ENCODE measurements around the gene CTDSPL.
"Not testable (repeated sequence)": the region's sequence is repeated elsewhere in the genome, so short reads cannot be mapped to it uniquely, and the experiment has no call there.

CTDSPL gene

DNA sequence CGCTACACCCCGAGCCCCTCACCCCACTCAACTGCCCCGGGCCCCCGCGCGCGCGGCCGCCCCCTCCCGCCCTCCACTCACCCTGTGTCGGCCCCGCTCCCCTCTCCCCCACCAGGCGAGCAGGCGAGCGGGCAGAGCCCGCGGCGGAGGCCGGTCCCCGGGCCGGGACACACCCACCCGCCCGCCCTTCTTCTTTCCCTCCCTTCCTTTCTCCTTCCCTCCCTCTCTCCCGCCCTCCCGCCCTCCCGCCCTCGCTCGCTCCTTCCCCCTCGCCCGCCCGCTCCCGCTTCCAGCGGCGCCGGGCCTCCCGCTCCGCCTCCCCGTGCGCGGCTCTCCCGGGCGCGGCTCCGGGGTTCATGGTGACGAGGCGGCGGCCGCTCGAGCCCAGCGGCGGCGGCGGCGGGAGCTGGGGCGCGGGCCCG is at the start of gene CTDSPL:
CTDSPL (plus strand) TSS at position 261 of the 422 bp plus-strand sequence. CDS start 320 bp downstream, outside the sequence.
- DNase-seq, result peak in 1 of 2 donors; percentile 36

DNA sequence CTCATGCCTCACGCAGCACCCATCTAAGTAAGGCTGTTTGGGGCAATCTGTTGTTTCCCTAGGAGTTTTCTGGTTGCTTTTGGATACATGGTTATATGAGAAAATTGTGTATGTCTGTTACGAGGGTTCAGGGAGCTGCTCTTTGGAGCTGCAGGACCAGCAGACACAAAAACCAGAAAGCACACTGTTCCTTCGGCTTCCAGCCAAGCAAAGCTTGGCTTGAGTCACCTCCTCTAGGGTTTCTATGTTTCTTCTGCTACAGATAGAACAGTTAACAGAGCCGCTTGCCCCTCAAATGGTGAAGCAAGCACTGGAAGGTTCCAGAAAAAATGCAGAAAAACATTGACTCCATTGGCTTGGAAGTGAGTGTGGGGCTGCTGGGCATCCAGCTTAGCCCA is 49.2 kb upstream of the CTDSPL start:
- DNase-seq, result no peak

- no peak for DNase-seq
These were observed 48.3 kb upstream of the CTDSPL start for GRCh38 chr3:37813403-37813802.

DNA sequence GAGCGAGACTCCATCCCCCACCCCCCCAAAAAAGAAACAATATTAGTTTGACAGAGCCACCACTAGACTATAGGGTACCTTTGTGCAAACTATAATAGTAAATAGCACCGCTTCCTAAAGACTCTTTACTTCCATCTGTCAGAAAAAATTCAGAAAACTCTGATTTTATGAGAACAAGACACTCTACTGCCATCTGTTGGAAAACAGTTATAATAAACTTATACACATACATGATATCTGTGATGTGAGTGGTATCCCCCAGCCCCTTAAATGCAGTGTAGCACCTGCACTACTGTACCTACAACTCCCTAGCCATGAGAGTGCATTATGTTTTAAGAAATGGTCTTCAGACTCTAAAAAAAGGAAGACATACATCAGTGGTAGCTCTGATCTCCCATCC is 47.1 kb upstream of the CTDSPL start:
- DNase-seq, result no peak

- not testable (repeated sequence) for DNase-seq
These were observed 46.5 kb upstream of the CTDSPL start for GRCh38 chr3:37815156-37815555.

DNA sequence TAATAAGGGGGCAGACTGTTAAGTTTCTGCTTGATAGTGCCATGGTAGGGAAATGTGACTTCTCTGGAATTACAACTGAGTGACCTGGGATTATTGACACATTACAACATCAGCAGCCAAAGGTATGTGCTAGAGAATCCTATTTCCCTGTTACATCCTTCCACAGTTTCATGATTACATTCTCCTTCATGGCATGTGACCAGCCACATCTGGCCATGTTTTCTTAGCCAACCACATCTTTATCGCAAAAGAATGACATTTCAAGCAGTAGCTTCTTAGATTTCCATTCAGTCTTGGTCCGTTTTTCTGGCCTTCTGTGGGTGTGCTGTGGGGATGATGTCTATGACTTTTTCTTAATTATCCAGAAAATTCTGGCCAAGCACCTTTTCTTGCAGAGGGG is 45.4 kb upstream of the CTDSPL start:
- DNase-seq, result no peak

DNA sequence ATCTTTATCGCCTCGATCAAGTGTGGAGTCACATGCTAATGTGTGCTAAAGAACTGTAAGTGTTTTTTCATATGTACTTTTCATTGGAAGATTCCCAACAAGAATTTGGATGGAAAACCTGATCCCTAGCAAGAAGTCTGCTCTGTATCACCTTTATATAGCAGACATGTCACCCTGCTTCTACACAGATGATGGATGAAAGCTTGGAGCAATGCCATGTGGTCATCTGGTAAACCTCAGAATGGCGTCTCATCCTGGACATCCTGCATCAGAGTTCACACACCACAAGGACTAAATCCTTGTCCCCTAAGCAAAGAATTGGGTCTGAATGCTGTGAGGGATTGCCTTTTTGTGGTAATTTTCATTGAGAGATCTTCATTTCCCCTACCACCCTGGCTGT is 42.1 kb upstream of the CTDSPL start:
- no peak for DNase-seq

- no peak for DNase-seq
These were observed 41.4 kb upstream of the CTDSPL start for GRCh38 chr3:37820286-37820685.

DNA sequence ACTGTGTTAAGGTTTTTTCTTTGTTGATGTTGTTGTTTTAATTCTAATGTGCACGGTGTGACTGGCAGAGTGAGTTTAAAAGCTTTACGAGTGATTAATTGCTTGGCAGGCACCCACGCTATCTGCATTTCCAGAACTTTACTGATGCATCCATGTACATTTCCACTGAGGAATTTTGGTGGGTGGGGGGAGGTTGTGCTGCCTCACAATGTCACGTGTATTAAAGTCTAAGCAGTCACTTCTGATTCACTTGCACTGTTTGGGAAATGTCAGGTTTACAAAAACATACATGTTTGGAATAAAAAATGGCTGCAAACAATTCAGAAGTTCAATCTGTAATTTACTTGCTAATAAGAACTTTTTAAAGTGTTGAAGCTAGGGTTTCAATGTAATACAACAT is 38.5 kb upstream of the CTDSPL start:
- no peak for DNase-seq

DNA sequence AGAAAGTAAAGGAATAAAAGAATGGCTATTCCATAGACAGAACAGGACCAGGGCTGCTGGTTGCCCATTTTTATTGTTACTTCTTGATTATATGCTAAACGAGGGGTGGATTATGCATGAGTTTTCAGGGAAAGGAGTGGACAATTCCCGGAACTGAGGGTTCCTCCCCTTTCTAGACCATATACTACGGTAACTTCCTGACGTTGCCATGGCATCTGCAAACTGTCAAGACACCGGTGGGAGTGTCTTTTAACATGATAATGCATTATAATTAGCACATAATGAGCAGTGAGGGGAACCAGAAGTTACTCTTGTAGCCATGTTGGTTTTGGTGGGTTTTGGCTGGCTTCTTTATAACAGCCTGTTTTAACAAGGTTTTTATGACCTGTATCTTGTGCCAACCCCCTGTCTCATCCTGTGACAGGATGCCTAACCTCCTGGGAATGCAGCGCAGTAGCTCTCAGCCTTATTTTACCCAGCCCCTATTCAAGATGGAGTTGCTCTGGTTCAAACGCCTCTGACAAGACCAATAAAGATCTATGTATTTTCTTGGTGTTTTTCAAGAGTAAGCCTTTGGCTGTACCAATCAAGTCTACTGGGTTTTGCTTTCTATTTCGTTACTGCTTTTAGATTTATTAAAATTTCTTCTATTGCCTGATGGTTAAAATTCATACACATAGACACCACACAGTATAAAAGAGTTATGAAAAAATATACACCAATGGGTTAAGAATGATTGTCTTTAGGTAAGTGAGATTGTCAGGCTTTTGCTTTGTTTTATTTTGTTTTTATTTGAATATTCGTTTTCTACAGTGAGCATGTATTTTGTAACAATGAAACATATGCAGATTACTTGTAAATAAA is 37.4 kb upstream of the CTDSPL start:
- no peak for DNase-seq

DNA sequence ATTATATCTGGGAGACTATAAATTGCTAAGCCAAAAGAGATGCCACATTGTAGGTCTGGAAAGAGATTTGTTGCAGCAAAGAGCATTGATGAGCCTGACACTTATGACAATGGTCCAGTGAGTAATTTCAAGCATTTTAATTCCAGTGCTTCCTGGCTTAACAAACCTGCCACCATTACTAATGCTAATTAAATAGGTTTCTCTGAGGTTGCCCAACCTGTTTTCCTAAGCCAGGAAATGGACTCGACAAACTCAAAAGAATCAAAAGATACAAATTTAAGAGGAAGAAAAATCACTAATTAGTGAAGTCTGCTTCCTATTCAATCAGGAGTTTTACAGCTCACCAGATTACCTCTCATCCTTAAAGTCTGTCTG is 36.7 kb upstream of the CTDSPL start:
- DNase-seq, result no peak

GRCh38 chr3:37825744-37826400 is 35.8 kb upstream of the CTDSPL start:
- no peak for DNase-seq

DNA sequence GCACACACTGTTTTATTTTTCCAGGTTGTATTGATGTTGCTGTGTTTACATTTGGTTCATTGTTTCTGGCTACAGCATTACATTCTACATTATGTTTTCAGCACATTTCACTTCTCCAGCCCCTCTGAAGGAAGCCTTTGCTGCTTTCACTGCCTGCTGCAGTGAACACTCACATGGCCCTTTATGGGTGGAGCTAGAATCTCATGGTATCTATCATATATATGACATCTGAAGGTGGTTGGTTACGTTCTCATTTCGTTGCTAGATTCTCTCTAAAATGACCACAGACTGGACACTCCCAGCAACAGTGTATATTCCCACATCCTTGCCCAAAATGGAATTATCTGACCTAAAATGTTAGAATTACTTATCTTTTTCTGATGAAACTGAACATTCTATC is 35.2 kb upstream of the CTDSPL start:
- no peak for DNase-seq

GRCh38 chr3:37826933-37827332 is 34.7 kb upstream of the CTDSPL start:
- DNase-seq, result no peak

- DNase-seq, result no peak
These were observed 29.2 kb upstream of the CTDSPL start for GRCh38 chr3:37832480-37832879.

DNA sequence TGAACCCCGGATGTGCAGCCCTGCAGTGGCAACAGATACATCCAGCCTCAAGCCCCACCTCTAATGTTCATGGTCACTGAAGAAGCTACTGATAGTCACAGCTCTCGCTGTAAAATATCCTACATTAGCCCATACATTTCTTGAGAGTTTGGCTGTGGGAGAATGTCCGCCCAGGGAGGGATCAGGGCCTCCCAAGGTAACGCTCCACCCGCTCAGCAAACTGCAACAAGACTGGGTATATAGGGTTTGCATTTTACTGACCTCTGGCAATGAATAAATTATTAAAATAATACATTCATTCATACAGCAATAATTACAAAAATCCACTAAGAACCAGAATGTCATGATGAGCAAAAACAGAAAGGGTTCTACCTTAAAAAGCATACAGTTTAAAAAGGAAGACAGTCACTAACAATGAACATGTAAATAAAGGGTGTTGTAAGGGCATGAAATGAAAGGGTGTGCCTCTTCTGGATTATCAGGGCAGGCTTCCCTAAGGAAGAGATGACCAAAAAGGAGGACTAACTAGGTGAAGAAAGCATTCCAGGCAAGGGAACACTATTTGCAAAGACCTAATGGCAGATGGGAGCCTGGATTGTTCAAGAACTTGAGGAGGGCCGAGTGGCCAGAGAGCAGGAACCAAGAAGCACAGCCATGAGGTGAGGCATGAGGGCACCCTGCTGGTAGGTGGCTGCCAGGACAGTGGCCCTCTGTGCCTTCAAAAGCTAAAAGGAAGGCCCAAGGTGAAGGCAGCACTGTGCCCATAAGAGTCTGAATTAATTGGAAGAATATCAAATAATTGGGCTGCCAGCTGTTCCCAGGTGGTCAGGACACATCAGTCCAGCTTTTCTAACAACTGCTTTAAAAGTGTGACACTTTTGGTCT is 28.1 kb upstream of the CTDSPL start:
- DNase-seq, result no peak

DNA sequence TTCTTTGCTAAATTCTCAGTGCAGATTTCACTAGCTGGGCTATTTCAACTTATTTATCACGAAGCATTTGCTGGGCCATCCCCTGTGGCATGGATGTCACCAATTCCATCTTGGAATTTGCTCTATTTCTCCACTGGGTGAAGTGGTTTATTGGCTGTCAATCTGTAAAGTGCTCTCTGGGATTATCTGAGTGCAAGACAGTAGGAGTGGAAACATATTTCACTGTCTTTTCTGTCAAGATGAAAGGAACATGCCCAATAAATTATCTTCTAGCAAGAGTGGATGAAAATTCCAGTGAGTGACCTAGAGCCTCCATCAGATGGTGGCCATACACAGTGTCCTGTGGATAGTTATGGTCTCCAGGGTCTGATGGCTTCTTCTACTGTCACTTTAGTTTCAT is 25.1 kb upstream of the CTDSPL start:
- DNase-seq, result no peak

- DNase-seq, result no peak
These were observed 14.0 kb upstream of the CTDSPL start for GRCh38 chr3:37847689-37848088.

- no peak for DNase-seq
These were observed 12.3 kb upstream of the CTDSPL start for GRCh38 chr3:37849146-37849923.

GRCh38 chr3:37852097-37852496 is 9.6 kb upstream of the CTDSPL start:
- DNase-seq, result no peak

DNA sequence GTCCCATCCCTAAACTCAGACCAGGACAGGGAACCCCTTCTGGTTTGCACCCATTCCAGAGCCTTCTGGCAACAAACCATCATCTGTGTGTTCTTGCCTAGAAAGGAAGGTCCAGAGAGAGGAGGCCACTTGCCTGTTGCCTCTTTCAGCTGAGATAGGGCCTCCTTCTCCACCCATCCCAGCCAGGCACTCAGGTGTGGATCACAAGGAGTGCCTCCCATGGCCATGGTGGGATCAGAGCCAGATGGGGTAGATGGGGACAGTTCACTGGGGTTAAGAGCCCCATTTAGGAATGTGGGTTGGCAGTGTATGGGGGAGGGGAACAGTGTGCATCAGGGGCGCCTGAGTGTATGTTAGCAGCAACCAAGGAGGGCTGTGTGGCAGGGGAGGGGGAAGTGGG is 8.9 kb upstream of the CTDSPL start:
- DNase-seq, result no peak

- no peak for DNase-seq
These were observed 7.8 kb upstream of the CTDSPL start for GRCh38 chr3:37853691-37854413.

Measured in stimulated activated CD4-positive, alpha-beta T cell treated with anti-CD3 and anti-CD28 coated beads, Interleukin-2, amount 100 ng/mL, for 24 hours (primary cell).